Stimulated activated CD4-positive, alpha-beta T cell treated with anti-CD3 and anti-CD28 coated beads, TNF-alpha, amount 100 ng/mL, for 4 hours (primary cell): ENCODE measurements around the gene MCEE.
"Not testable (repeated sequence)": the region's sequence is repeated elsewhere in the genome, so short reads cannot be mapped to it uniquely, and the experiment has no call there.

Source experiments
- DNase-seq, 3 experiments: peaks; one replicate each; pipeline ENCODE4 v3.0.0-alpha.2; 2020; ENCODE audit warnings: low read depth in 3 of 3

Gene MCEE

DNA sequence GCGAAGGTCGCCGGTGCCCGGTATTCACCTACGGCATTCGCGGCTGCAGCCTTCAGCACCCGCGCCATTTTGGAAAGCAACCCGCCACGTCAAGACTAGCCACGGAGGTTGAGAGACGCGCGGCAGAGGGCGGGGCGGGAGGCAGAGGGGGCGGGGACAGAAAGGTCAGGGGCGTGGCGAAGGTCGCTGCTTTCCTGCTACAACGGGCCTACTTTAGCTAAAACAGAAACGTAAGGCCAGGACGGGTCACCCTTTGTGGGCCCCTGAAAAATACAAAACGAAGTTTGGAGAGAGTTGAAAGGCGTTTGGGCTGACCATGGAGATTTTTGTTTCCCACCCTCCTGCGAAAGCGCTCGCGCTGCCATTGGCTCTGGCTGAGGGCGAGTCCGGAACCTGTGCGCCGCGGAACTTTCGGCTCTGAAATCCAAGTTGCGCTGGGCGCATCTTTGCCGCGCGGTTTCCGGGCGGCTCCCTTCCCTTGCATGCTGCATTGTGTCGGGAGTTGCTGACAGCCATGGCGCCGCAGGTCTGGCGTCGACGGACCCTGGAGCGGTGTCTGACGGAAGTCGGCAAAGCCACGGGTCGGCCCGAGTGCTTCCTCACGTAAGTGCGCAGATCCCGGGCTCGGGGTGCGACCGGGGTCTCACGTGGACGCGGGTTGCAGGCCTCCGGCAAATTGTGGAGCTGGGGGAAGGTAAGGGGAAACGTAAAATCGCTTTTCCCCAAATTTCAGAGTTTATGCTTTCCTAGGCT, at the start of gene MCEE, which contains the start of gene MPHOSPH10:
Gene MCEE, minus strand, starts transcription at position 78 of the 753 bp plus-strand sequence. Its CDS starts 10 bp downstream, at position 68.
Gene MPHOSPH10, plus strand, starts transcription at position 483 of the 753 bp plus-strand sequence. Its CDS starts 32 bp downstream, at position 515.
- peak; percentile 79 to 86 (median 80) for DNase-seq

GRCh38 chr2:71178836-71179235, 48.8 kb upstream of the MCEE start:
- DNase-seq, result not testable (repeated sequence)

- no peak for DNase-seq
Measured at GRCh38 chr2:71174207-71174606, 44.2 kb upstream of the MCEE start.

DNA sequence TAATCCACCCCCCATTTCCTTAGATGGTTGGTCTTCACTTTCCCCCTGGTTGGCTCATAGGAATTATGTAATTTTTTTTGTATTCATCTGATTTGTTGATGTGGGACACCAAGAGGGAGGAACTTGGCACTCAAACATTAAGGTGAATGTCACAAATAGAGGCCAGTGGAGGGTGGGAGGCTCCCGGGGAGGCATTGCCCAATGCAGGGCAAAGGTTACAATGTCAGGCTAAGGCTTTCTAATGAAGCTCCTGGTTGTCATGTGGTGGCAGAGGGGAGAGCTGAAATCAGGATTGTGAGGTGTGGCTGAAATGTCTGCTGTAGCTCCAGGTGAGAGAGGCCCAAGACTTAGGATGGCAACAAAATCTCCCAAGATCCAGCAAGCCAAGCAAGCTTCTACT, 43.1 kb upstream of the MCEE start:
- no peak for DNase-seq

DNA sequence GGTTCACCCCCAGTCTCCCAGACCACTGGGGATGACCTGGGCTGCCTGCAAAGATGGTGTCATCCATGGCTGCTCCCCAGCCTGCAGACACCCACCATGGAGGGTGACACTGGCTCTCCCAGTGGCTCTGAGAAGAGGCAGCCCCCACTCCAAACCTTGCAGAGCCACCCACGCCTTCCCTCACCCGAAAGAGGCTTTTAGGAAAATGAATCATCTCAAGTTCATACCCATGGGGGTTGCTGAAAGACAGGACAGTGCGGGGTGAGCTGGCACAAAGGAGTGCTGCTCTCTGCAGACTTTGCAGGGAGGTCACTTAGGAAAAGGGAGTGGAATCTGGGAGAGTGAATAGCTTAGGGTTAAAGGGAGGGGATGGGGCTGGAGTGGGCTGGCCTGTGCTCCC, 36.8 kb upstream of the MCEE start:
- DNase-seq, result no peak

- peak; percentile 21 to 37 (median 33) for DNase-seq
Measured at GRCh38 chr2:71157124-71157793, 27.2 kb upstream of the MCEE start.

DNA sequence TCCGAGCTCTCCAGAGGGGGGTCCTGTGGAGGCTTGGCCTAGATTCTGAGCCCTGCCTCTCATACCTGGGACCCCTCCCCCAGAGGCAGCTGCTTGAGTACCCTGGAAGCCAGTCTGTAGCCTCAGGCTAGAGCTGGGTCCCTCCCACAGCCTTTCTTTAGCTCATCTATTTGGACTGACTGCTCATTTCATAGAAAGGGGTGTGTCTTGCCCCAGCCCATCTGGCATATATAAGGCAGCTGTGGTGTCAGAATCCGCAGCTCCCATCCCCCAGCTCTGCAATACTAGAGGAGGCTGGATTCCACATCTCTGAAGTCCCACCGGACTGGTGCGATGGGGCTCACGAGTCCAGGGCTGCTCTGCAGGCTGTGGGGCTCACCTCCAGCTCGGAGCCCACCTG, 26.5 kb upstream of the MCEE start:
- no peak for DNase-seq

DNA sequence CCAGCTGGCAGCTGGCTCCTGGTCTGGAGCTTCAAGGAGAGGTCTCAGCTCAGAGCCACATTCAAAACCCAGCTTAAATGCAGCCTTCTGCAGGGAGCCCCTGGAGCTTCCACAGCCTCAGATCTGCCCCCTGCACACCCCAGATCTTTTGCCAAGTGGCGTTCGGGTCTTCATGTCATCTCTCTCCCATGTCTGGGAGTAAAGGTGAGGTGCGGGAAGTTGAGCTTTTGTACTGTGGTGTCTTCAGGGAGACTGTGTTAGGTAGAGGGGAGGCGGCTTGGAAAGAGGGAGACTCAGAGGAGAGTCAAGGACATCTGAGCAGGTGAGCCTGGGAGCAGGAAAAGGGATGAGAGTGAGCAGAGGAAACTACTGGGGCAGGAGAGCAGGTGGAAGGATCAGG, 25.8 kb upstream of the MCEE start:
- no peak for DNase-seq

DNA sequence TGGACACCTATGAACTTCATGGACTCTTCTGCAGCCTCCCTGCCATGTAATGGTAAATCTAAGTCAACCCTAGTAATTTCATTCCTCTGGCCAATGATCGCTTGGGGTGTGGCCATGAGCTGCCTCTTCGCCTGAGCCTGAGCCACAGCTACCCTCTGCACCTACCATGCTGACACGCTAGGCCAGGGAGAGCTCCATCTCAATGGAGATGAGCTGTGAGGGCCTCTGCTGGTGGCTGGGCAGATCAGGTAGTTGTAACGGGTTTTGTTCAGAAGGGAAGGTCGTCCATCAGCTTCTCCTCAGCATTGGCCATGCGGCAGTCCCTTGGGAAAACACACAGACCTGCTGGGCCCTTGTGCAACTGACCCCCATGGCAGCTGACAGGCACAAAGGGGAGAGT, 24.8 kb upstream of the MCEE start:
- no peak for DNase-seq

- no peak for DNase-seq
Measured at GRCh38 chr2:71154279-71154678, 24.2 kb upstream of the MCEE start.

DNA sequence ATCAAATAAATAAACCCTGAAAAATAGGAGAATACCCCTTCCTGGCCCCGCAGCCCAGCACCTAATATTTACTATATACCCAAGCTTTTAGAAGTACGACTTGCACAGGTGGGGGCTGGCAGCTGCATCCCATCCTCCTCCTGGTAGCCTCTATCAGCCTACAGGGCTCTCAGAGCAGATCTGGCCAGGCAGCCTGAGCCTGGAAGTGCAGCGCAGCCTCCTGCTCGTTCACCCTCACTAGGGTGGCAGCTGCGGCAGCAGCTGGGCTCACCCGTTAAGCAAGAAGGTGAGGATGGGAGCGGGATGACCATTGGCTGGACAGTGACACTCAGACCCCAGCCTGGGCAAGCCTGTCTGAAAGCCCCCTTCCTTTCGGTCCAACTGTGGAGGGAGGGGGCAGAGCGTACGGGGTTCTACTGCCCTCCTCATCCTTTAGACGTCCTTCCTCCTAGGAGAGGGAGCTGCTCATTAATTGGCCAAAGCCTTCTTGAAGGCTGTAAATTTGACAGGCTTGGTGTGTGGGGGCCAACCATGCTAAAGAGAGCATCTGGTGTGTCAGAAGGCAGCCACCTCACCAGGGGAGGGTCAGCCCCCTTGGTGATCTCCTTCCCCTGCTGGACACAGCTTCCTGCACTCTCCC, 23.7 kb upstream of the MCEE start:
- DNase-seq, result no peak

DNA sequence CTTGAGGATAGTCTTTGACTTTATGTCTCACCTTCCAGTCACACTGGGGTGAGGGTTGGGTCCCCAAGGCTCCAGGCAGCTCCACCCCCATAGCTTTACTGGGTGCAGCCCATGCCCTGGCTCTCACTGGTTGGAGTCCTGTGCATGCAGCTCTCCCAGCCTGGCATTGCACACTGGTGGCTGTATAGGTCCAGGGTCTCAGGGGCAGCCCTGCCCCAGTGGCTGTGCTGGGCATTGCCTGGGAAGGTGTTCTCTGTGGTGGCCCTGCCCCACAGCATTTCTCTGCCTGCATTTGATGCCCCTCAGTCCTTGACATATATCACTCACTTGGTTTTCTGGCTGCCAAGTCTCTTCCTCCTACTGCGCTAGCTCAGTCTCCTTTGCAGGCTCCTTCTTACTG, 21.6 kb upstream of the MCEE start:
- no peak for DNase-seq

DNA sequence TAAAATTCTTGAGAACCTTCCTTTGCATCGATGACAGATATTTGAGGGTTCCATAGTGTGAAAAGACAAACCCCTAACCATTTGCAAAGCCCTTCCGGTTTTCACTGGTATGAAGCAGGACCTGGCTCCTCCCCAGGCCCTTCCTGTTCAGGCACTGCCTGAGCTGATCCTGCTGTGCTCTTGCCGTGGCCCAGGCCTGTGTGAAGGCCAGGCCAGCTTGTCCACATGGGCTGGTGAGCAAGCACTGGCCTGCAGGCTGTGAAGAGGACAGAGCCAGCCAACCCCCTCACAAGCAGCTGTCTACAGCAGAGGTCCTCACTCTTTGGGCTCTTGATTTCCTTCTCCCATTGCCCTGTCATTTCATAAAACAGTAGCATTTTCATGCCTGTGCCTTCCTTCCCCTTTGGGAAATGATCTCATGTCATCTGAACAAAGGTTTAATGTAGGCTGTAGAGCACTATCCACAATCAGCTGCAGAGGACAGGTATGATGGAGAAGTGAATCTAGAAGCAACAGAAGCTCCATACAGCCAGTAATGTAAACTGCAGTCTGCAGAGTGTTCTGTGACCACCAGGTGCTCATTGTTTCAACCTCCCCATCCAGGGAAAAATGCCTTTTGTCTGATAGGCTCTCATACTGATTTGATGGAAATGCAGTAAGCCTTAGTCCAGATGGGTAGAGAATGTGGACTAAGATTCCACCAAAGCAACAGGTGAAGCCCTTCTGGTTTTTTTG, 20.2 kb upstream of the MCEE start:
- DNase-seq, result no peak

- DNase-seq, result no peak
Measured at GRCh38 chr2:71148506-71149063, 18.6 kb upstream of the MCEE start.

DNA sequence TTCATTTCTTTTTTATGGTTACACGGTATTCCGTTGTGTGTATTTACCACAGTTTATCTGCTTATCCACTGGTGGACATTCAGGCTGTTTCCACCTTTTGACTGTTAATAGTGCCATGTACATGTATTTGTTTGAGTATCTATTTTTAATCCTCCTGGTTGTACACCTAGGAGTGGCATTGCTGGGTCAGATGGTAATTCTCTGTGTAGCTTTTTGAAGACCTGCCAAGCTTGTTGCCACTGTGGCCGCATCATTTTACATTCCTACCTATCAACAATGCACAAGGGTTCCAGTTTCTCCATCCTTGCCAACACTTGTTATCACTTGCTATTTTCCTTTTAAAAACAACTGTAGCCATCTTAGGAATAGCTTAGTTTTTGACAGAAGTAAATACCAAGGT, 13.8 kb upstream of the MCEE start:
- DNase-seq, result no peak

DNA sequence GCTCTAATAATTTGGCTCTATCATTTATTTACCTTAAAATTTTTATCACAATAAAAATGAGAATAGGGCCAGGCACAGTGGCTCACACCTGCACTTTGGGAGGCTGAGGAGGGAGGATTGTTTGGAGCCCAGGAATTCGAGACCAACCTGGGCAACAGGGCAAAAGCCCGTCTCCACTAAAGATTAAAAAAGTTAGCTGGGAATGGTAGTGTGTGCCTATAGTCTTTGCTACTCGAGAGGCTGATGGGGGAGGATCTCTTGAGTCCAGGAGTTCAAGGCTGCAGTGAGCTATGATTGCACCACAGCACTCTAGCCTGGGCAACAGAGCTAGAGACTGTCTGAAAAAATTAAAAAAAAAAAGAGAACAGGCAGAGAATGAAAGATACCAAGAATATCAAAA, 6.1 kb upstream of the MCEE start:
- DNase-seq, result no peak

DNA sequence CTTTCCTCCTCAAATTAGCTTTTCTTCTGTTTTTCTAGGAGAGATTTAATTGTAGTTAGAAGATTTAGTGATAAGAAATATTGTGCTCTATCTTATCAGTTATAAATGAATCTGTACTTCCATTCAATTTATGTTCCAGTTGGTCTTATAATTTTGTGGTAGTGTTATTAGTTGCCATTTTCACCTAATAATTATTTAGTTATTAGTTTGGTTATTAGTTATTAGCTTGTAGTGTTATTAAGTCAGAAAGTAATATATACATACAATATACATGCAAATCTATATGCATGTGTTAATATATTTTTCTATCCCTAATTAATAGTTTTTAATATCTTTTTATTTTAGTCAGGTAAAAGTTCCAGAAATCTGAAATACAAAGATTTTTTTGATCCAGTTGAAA, 3.6 kb upstream of the MCEE start:
- no peak for DNase-seq

DNA sequence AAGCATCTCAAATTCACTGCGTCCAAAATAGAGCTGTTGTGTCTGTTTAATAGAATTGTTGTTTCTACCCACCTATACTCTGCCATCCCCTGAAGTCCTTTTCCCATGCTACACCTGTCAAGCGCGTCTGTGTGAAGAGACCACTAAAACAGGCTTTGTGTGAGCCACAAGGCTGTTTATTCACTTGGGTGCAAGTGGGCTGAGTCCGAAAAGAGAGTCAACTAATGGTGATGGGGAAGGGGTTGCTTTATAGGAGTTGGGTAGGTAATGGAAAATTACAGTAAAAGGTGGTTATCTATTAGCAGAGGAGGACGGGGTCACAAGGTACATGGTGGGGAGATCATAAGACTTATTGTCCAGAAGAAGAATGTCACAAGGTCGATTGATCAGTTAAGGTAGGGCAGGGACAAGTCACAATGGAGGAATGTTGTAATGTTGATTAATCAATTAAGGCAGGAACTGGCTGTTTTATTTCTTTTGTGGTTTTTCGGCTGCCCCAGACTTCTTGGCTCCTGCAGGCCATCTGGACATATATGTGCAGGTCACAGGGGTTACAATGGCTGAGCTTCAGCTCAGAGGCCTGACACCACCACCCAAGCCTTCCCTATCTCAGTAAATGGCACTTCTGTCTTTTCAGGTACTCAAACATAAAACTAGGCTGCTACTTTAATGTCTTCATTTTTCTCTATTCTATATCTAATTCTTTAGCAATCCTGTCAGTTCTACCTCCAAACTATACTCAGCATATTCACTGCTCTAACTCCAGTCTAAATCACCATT, 1.5 kb upstream of the MCEE start:
- not testable (repeated sequence) for DNase-seq

GRCh38 chr2:71130905-71131244, 846 bp upstream of the MCEE start:
- DNase-seq, result no peak

- DNase-seq, result no peak
Measured at GRCh38 chr2:71129902-71130151, 202 bp downstream of the MCEE start.

GRCh38 chr2:71129114-71129901, 721 bp downstream of the MCEE start:
- DNase-seq, result no peak
